HepG2 (cell line): Measurements from ENCODE around the gene SGCD. TPM values are rescaled to one million over a fixed set of nuclear protein-coding genes. Genes with fewer than 3 reads are reported as not detected.

Experiments
- ATAC-seq: fragments of 200-7000 bp; cut with Tn5 transposase; 3 replicates; pipeline ENCODE4 v1.9.1; 2020; ENCODE audit warnings: mild to moderate bottlenecking, moderate library complexity
- BruUV-seq: library from RNA; stranded (reverse); fragments of 400-500 nt; replicated peaks from 2 replicates; lab custom pipeline; 2021; lab: Mats Ljungman, UMichigan
- CTCF ChIA-PET: fragments of 300-600 bp; formaldehyde crosslinking; extraction: SDS; loops from one replicate; lab custom pipeline; 2021; ENCODE audit warnings: low total read pairs, inconsistent platforms, low intra/inter-chr PET ratio; lab: Yijun Ruan, JAX
- POLR2A ChIA-PET: fragments of 350-600 bp; sonication (Branson Sonifier 250); formaldehyde crosslinking; loops from one replicate; lab custom pipeline; 2020; ENCODE audit warnings: antibody characterized with exemption, inconsistent platforms; lab: Yijun Ruan, JAX
- DNase-seq: peaks from one replicate; pipeline ENCODE4 v3.0.0-alpha.2; 2015; ENCODE audit warnings: low spot score
- FAIRE-seq: peaks from 3 replicates; lab custom pipeline; 2011; peaks lifted over from hg19 to GRCh38; lab: Jason Lieb, UNC
- H2AFZ ChIP-seq: one replicate; pipeline ENCODE4 v1.6.1; 2011; ENCODE audit warnings: low read length, inconsistent platforms
- H3K27ac ChIP-seq: fragments of 300-600 bp; 3 replicates; pipeline ENCODE4 v1.8.0; 2011; ENCODE audit warnings: mixed run types, mild to moderate bottlenecking, mixed read lengths, low read length, inconsistent platforms; ENCODE audit not compliant: insufficient read depth; ENCODE audit errors: extremely low read length
- H3K27me3 ChIP-seq, 2 experiments: fragments of 200-600 bp in 1 of 2; 2 replicates in 1 of 2; 3 replicates in 1 of 2; pipeline versions ENCODE4 v1.6.0 to v1.8.0; 2011; ENCODE audit warnings: low read length in 2 of 2, mild to moderate bottlenecking in 2 of 2, moderate library complexity in 2 of 2, inconsistent platforms in 1 of 2; ENCODE audit not compliant: insufficient read depth in 2 of 2, control insufficient read depth in 1 of 2
- H3K36me3 ChIP-seq, 2 experiments: fragments of 200-600 bp in 1 of 2; replicated peaks in 1 of 2; 2 replicates in 1 of 2; 3 replicates in 1 of 2; pipeline versions ENCODE4 v1.5.1 to v1.8.0; 2011; ENCODE audit warnings: low read length in 2 of 2, inconsistent platforms in 1 of 2; ENCODE audit not compliant: insufficient read depth in 2 of 2, control insufficient read depth in 1 of 2
- H3K4me1 ChIP-seq: 2 replicates; pipeline ENCODE4 v1.5.1; 2012; ENCODE audit warnings: low read length, inconsistent platforms; ENCODE audit not compliant: insufficient read depth
- H3K4me2 ChIP-seq: 2 replicates; pipeline ENCODE4 v1.6.0; 2011; ENCODE audit warnings: low read depth, low read length, inconsistent platforms
- H3K4me3 ChIP-seq, 3 experiments: fragments of 200-600 bp in 1 of 3; sonication (generic), shearing (Covaris generic) in 1 of 3; replicated peaks in 1 of 3; 2 replicates each; pipeline ENCODE4 v1.5.1; 2011 to 2016; ENCODE audit warnings: low read length in 3 of 3, inconsistent platforms in 2 of 3, low read depth in 2 of 3, mild to moderate bottlenecking in 2 of 3, control low read depth in 1 of 3, mixed read lengths in 1 of 3; ENCODE audit not compliant: insufficient read depth in 1 of 3
- H3K79me2 ChIP-seq: one replicate; pipeline ENCODE4 v1.6.1; 2011; ENCODE audit warnings: low read length, inconsistent platforms; ENCODE audit not compliant: insufficient read depth
- H3K9ac ChIP-seq: 2 replicates; pipeline ENCODE4 v1.6.0; 2011; ENCODE audit warnings: mild to moderate bottlenecking, low read depth, low read length, inconsistent platforms; ENCODE audit not compliant: insufficient read depth
- H3K9me3 ChIP-seq: 2 replicates; pipeline ENCODE4 v1.5.1; 2012; ENCODE audit warnings: mild to moderate bottlenecking, low read length
- H4K20me1 ChIP-seq: 2 replicates; pipeline ENCODE4 v1.6.0; 2011; ENCODE audit warnings: inconsistent platforms, mild to moderate bottlenecking, low read length, moderate library complexity; ENCODE audit not compliant: insufficient read depth
- BHLHE40 ChIP-seq: IDR thresholded peaks from 2 replicates; pipeline ENCODE4 v1.6.1; 2011; ENCODE audit warnings: low read length, improper control_type of control experiment
- HBP1 ChIP-seq: IDR thresholded peaks from 2 replicates; pipeline ENCODE4 v1.6.1; 2016; ENCODE audit warnings: low read depth, control low read depth
- HMG20B ChIP-seq: conservative IDR thresholded peaks from 2 replicates; pipeline ENCODE4 v1.6.1; 2016; ENCODE audit warnings: missing genetic modification reagents, missing compliant biosample characterization
- MAZ ChIP-seq, 2 experiments: sonication (generic) in 1 of 2; formaldehyde crosslinking in 1 of 2; IDR thresholded peaks; 2 replicates each; pipeline versions ENCODE4 v1.5.0 to v1.6.1; 2012 to 2020; ENCODE audit warnings: low read depth in 2 of 2, mild to moderate bottlenecking in 2 of 2, borderline replicate concordance in 1 of 2, improper control_type of control experiment in 1 of 2, low read length in 1 of 2, missing genetic modification reagents in 1 of 2, moderate library complexity in 1 of 2
- NFYC ChIP-seq: IDR thresholded peaks from 2 replicates; pipeline ENCODE4 v1.6.1; 2016; ENCODE audit warnings: missing genetic modification reagents, missing compliant biosample characterization
- ONECUT2 ChIP-seq: sonication (generic); formaldehyde crosslinking; IDR thresholded peaks from 2 replicates; pipeline ENCODE4 v1.4.0; 2020; ENCODE audit warnings: missing genetic modification reagents
- TAF1 ChIP-seq: sonication (generic); formaldehyde crosslinking; IDR thresholded peaks from 2 replicates; pipeline ENCODE4 v1.4.0; 2020; ENCODE audit warnings: missing genetic modification reagents
- TOE1 ChIP-seq: sonication (generic); formaldehyde crosslinking; IDR thresholded peaks from 2 replicates; pipeline ENCODE4 v1.4.0; 2020; ENCODE audit warnings: mild to moderate bottlenecking, missing genetic modification reagents
- UBTF ChIP-seq: sonication (generic); formaldehyde crosslinking; IDR thresholded peaks from 2 replicates; pipeline ENCODE4 v1.4.0; 2020; ENCODE audit warnings: mild to moderate bottlenecking, missing genetic modification reagents
- ZBTB39 ChIP-seq: sonication (generic); formaldehyde crosslinking; IDR thresholded peaks from 2 replicates; pipeline ENCODE4 v1.5.0; 2020; ENCODE audit warnings: missing genetic modification reagents
- ZFX ChIP-seq: sonication (generic); formaldehyde crosslinking; IDR thresholded peaks from 2 replicates; pipeline ENCODE4 v1.4.0; 2020; ENCODE audit warnings: mild to moderate bottlenecking, low read depth, missing genetic modification reagents, moderate library complexity
- ZNF333 ChIP-seq: sonication (generic); formaldehyde crosslinking; IDR thresholded peaks from 2 replicates; pipeline ENCODE4 v1.4.0; 2020; ENCODE audit warnings: mild to moderate bottlenecking, missing genetic modification reagents, borderline replicate concordance
- ZNF451 ChIP-seq: sonication (generic); formaldehyde crosslinking; IDR thresholded peaks from 2 replicates; pipeline ENCODE4 v1.5.0; 2020; ENCODE audit warnings: mild to moderate bottlenecking, missing genetic modification reagents
- ZNF572 ChIP-seq: sonication (generic); formaldehyde crosslinking; IDR thresholded peaks from 2 replicates; pipeline ENCODE4 v1.5.1; 2020; ENCODE audit warnings: mild to moderate bottlenecking, missing genetic modification reagents
- WGBS: methylation state at CpG from one replicate; pipeline ENCODE4 v1.1.6; 2017; ENCODE audit warnings: low lambda C conversion rate; 5-methylcytosine and 5-hydroxymethylcytosine counted together
- in situ Hi-C: cut with HindIII; loops from 2 replicates; pipeline ENCODE4 v1.10.0; 2017; ENCODE audit warnings: low pct_unique_long_range_greater_than_20kb; ENCODE audit not compliant: extremely low pct_ligation_motif_present
- intact Hi-C: fragments of 100-400 bp; cut with micrococcal nuclease; formaldehyde crosslinking; loops from one replicate; pipeline ENCODE4 v1.10.0; 2022; ENCODE audit not compliant: unreplicated experiment
- polyA plus RNA-seq, 8 experiments: library from polyadenylated mRNA; depleted of rRNA in 3 of 8; stranded (reverse) in 7 of 8; unstranded in 1 of 8; fragments of >200 nt; fragmentation: Illumina TruSeq in 4 of 8; extraction: Trizol in 4 of 8; gene quantifications; 2 replicates each; pipeline versions ENCODE4 v1.2.1 to v1.2.3, GENCODE V29; 2011 to 2016; ENCODE audit warnings: low read depth in 4 of 8, missing spikeins in 1 of 8, mixed read lengths in 1 of 8; ENCODE audit not compliant: insufficient read depth in 1 of 8
- total RNA-seq, 5 experiments: library from RNA; depleted of rRNA; stranded (reverse); fragments of >200 nt; fragmentation: Illumina TruSeq; extraction: Trizol; gene quantifications; 2 replicates each; pipeline ENCODE4 v1.2.3, GENCODE V29; 2016; ENCODE audit warnings: low read depth in 1 of 5

SGCD gene
- total and polyA plus RNA-seq, 2 of the 13 experiments (the other 11 are each of a cell fraction or from before 2014, with no cell fraction given) = not detected

- Histone ChIP-seq H3K27me3 (no peaks in the 10 kb centered on the region), H4K20me1 (no peaks in the 10 kb centered on the region), H3K4me2 (no peak overlapping the region), H3K36me3 (no peaks in the 10 kb centered on the region), H3K9ac (no peak overlapping the region), H3K4me1 (peaks cover 10% of the 10 kb centered on the region), H3K4me3 (no peak overlapping the region), H3K27ac (no peak overlapping the region), H3K79me2 (no peaks in the 10 kb centered on the region), H2AFZ (no peak overlapping the region), H3K9me3 (no peaks in the 10 kb centered on the region)
- ATAC-seq (no peak), DNase-seq (no peak), FAIRE-seq (no peak)
- 94% methylated on average over 1 of the region's 1 CpG for WGBS
- POLR2A ChIA-PET = no interaction called here
- CTCF ChIA-PET = no interaction called here
- BruUV-seq = no TSS peak
- TF ChIP-seq HMG20B (CRISPR knock-in tag) (no peak), BHLHE40 (no peak), ZNF572 (CRISPR knock-in tag) (no peak), ZBTB39 (CRISPR knock-in tag) (no peak), ZFX (CRISPR knock-in tag) (no peak), HBP1 (no peak), NFYC (no peak), TAF1 (CRISPR knock-in tag) (no peak), ONECUT2 (CRISPR knock-in tag) (no peak), MAZ (IDR thresholded peaks at IDR 0.05; ENCODE audit: borderline replicate concordance, low read depth, low read length) (no peak), MAZ (CRISPR knock-in tag; IDR thresholded peaks at IDR 0.05; ENCODE audit: low read depth) (no peak), ZNF333 (no peak), UBTF (CRISPR knock-in tag) (no peak), ZNF451 (CRISPR knock-in tag) (no peak), TOE1 (CRISPR knock-in tag) (no peak)
- in situ Hi-C loops = loop anchor here (25.0 kb wide), 1 partner anchor 438 kb away; the partner anchor contains the start of gene MED7
- intact Hi-C loops = loop anchor here (10.0 kb wide), 1 partner anchor 436 kb away; no protein-coding TSS in a partner anchor
Measured at GRCh38 chr5:156699147-156699546, 372.2 kb downstream of the SGCD start.
